Measurements from ENCODE around the gene BHLHE23.

Gene BHLHE23

DNA sequence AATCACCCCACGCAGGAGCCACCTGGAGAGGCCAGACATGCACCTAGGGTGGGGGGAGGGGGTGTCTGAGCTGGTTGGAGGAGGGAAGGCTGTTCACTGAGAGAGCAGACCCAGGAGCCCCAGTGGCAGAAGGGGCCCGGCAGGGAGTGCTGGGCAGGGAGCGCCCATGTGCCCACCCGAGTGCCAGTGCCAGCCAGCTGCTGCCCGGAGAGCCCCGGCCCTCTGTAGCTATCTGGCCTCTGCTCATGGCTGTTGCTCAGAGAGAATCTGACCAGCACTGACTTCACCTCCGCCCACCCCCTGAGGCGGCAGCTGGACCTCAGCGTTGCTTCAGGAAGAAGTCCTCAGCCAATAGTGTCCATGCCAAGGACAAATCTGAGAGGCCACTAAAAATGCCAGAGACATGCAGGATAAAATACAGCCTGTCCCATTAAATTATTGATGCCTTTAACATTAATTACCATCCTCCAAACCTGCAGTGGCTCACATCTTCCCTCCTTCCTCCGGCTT is 31.5 kb downstream of the BHLHE23 start:
- no peak overlapping the region for H3K14ac ChIP-seq (ENCODE audit: low read length)
- no peak overlapping the region for H4K91ac ChIP-seq (ENCODE audit: low read depth, low read length, poor library complexity)
- H4K8ac ChIP-seq (ENCODE audit: low read depth, low read length): no peak overlapping the region
- H2BK15ac ChIP-seq (ENCODE audit: low read length): no peak overlapping the region
- H2AK5ac ChIP-seq (ENCODE audit: low read depth, low read length): peak overlapping the region; percentile 60
- H3K9ac ChIP-seq (ENCODE audit: low read depth, low read length, poor library complexity): no peak overlapping the region
- no peak overlapping the region for H2AFZ ChIP-seq (ENCODE audit: low read length)
- H3K4me3 ChIP-seq (ENCODE audit: low read length in 2 of 2): no peak overlapping the region
- no peak overlapping the region for H3K27ac ChIP-seq (replicated peaks; ENCODE audit: low read length)
- peak overlapping the region; percentile 57 for H3K18ac ChIP-seq (ENCODE audit: low read length)
- no peak for DNase-seq (ENCODE audit: low spot score)
- H3K79me1 ChIP-seq (ENCODE audit: low read depth, low read length): no peaks in the 10 kb centered on the region
- H3K4me1 ChIP-seq (ENCODE audit: control insufficient read depth in 2 of 2, insufficient read depth in 1 of 2, low read depth in 1 of 2, low read length in 2 of 2): peaks cover 16 to 17% of the 10 kb centered on the region in 2 donors
- H3K9me3 ChIP-seq (replicated peaks in 1 of 2; ENCODE audit: control insufficient read depth in 2 of 2, insufficient read depth in 1 of 2, low read depth in 1 of 2, low read length in 2 of 2): peaks cover 0 to 2% of the 10 kb centered on the region in 2 donors
- no CpG with 5 or more reads among the region's 10 CpGs for WGBS, 2 donors (ENCODE audit: extremely low coverage in 2 of 2, insufficient read length in 2 of 2, insufficient replicate concordance in 1 of 2)
- no peak overlapping the region for H3K23ac ChIP-seq (ENCODE audit: low read depth, low read length, poor library complexity)
- H2BK120ac ChIP-seq (ENCODE audit: low read depth, low read length): no peak overlapping the region
- H3K4ac ChIP-seq (ENCODE audit: low read length): no peak overlapping the region
- H2BK12ac ChIP-seq (ENCODE audit: low read length): no peak overlapping the region
- no peak overlapping the region for H2BK5ac ChIP-seq (ENCODE audit: low read length)
- H3K36me3 ChIP-seq (replicated peaks in 1 of 2; ENCODE audit: control insufficient read depth in 2 of 2, insufficient read depth in 2 of 2, low read length in 2 of 2): no peaks in the 10 kb centered on the region
- no peak overlapping the region for H3K4me2 ChIP-seq (ENCODE audit: insufficient read depth, low read length, poor library complexity, severe bottlenecking)
- H3K27me3 ChIP-seq (ENCODE audit: control insufficient read depth in 3 of 3, insufficient read depth in 3 of 3, low read depth in 1 of 3, low read length in 3 of 3): peaks cover 14 to 97% (median 38%) of the 10 kb centered on the region in 3 experiments

DNA sequence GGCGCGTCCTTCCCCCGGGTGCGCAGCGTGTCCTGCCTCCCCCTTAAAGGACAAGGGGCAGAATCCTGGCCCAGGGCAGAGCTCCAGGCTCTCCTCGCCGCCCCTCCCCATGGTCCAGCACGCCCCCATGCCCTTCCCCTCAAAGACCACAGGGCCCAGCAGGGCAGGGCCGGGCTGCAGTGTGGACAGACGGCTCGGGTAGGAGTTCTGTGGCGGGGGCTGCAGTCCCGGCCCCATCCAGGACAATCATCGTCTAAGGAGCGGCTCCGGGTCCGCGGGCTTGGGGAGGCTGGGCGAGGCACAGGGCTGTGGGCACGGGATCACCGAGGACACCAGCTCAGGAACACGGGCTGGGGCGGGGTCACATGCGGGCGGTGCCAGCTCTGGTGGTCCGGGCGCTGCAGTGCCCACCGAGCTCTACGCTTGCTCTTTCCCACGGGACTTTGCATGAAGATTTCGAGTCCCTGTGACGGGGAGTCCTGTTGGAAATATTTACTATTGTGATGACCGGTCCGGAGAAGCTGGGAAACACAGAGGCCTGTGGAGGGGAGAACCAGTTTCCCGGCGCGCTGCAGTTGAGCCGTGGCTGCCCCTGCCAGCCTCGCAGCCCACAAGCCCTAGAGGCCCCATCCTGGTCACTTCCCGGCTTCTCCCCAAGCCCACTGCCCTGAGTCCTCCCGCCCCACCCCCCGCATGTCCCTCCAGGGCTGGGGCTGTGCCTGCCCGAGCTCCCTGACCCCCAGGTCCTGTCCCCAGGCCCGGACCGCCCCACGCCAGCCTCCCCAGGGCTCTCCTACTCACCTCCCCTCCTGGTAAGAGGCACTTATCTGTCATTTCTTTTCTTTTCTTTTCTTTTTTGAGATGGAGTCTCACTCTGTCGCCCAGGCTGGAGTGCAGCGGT is 33.7 kb downstream of the BHLHE23 start:
- no peak overlapping the region for H2BK120ac ChIP-seq (ENCODE audit: low read depth, low read length)
- peaks cover 0 to 2% of the 10 kb centered on the region in 2 donors for H3K9me3 ChIP-seq (replicated peaks in 1 of 2; ENCODE audit: control insufficient read depth in 2 of 2, insufficient read depth in 1 of 2, low read depth in 1 of 2, low read length in 2 of 2)
- peaks cover 14 to 94% (median 38%) of the 10 kb centered on the region in 3 experiments for H3K27me3 ChIP-seq (ENCODE audit: control insufficient read depth in 3 of 3, insufficient read depth in 3 of 3, low read depth in 1 of 3, low read length in 3 of 3)
- peak overlapping the region; percentile 93 for H2AK5ac ChIP-seq (ENCODE audit: low read depth, low read length)
- H3K36me3 ChIP-seq (replicated peaks in 1 of 2; ENCODE audit: control insufficient read depth in 2 of 2, insufficient read depth in 2 of 2, low read length in 2 of 2): no peaks in the 10 kb centered on the region
- no peak overlapping the region for H2BK5ac ChIP-seq (ENCODE audit: low read length)
- no CpG with 5 or more reads among the region's 48 CpGs for WGBS, 2 donors (ENCODE audit: extremely low coverage in 2 of 2, insufficient read length in 2 of 2, insufficient replicate concordance in 1 of 2)
- no peak overlapping the region for H3K27ac ChIP-seq (replicated peaks; ENCODE audit: low read length)
- peak overlapping the region in 1 of 2 donors; percentile 66 for H3K4me3 ChIP-seq (ENCODE audit: low read length in 2 of 2)
- H3K4ac ChIP-seq (ENCODE audit: low read length): no peak overlapping the region
- no peak overlapping the region for H2BK12ac ChIP-seq (ENCODE audit: low read length)
- peak overlapping the region; percentile 81 for H3K9ac ChIP-seq (ENCODE audit: low read depth, low read length, poor library complexity)
- peak overlapping the region; percentile 77 for H3K4me2 ChIP-seq (ENCODE audit: insufficient read depth, low read length, poor library complexity, severe bottlenecking)
- peak overlapping the region; percentile 75 for H2BK15ac ChIP-seq (ENCODE audit: low read length)
- DNase-seq (ENCODE audit: low spot score): no peak
- H3K23ac ChIP-seq (ENCODE audit: low read depth, low read length, poor library complexity): peak overlapping the region; percentile 85
- peak overlapping the region; percentile 93 for H3K18ac ChIP-seq (ENCODE audit: low read length)
- peak overlapping the region; percentile 71 for H3K14ac ChIP-seq (ENCODE audit: low read length)
- no peak overlapping the region for H4K8ac ChIP-seq (ENCODE audit: low read depth, low read length)
- H2AFZ ChIP-seq (ENCODE audit: low read length): peak overlapping the region; percentile 81
- peaks cover 7 to 9% of the 10 kb centered on the region in 2 donors for H3K4me1 ChIP-seq (ENCODE audit: control insufficient read depth in 2 of 2, insufficient read depth in 1 of 2, low read depth in 1 of 2, low read length in 2 of 2)
- H4K91ac ChIP-seq (ENCODE audit: low read depth, low read length, poor library complexity): no peak overlapping the region
- H3K79me1 ChIP-seq (ENCODE audit: low read depth, low read length): no peaks in the 10 kb centered on the region

DNA sequence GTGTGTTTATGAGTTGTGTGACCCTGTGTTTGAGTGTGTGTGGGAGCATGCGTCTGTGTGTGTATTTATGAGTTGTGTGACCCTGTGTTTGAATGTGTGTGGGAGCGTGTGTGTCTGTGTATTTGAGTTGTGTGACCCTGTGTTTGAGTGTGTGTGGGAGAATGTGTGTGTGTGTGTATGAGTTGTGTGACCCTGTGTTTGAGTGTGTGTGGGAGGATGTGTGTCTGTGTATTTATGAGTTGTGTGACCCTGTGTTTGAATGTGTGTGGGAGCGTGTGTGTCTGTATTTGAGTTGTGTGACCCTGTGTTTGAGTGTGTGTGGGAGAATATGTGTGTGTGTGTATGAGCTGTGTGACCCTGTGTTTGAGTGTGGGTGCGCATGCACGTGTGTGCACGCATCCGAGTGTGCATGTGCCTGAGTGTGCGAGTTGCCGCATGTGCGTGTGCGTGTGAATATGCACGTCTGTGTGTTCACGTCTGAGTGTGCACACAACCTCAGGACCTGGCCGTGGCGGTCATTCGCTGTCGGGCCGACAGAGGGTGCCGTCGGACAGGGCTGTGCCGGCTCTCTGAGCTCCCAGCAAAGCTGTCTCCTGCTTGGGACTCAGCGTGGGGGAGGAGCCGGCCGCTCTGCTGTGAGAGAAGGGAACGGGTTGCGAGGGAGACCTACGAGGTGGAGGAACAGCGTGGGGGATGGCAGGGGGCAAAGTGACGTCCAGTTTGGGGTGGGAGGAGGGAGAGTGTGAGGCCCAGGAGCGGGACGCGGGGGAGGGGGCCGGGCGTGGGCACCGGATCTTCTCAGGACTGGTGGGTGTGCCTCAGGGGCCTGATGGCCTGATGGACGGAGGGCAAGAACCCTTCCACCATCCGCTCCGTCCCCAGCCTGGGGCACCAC is 34.6 kb downstream of the BHLHE23 start:
- H3K4me1 ChIP-seq (ENCODE audit: control insufficient read depth in 2 of 2, insufficient read depth in 1 of 2, low read depth in 1 of 2, low read length in 2 of 2): peaks cover 7 to 9% of the 10 kb centered on the region in 2 donors
- H3K23ac ChIP-seq (ENCODE audit: low read depth, low read length, poor library complexity): peak overlapping the region; percentile 85
- peaks cover 14 to 93% (median 38%) of the 10 kb centered on the region in 3 experiments for H3K27me3 ChIP-seq (ENCODE audit: control insufficient read depth in 3 of 3, insufficient read depth in 3 of 3, low read depth in 1 of 3, low read length in 3 of 3)
- H3K27ac ChIP-seq (replicated peaks; ENCODE audit: low read length): no peak overlapping the region
- H3K4me3 ChIP-seq (ENCODE audit: low read length in 2 of 2): peak overlapping the region in 1 of 2 donors; percentile 66
- H3K9me3 ChIP-seq (replicated peaks in 1 of 2; ENCODE audit: control insufficient read depth in 2 of 2, insufficient read depth in 1 of 2, low read depth in 1 of 2, low read length in 2 of 2): peaks cover 0 to 2% of the 10 kb centered on the region in 2 donors
- H3K14ac ChIP-seq (ENCODE audit: low read length): peak overlapping the region; percentile 71
- peak overlapping the region; percentile 81 for H3K9ac ChIP-seq (ENCODE audit: low read depth, low read length, poor library complexity)
- no peak overlapping the region for H2BK5ac ChIP-seq (ENCODE audit: low read length)
- peak overlapping the region; percentile 73 for H2BK12ac ChIP-seq (ENCODE audit: low read length)
- H2BK120ac ChIP-seq (ENCODE audit: low read depth, low read length): no peak overlapping the region
- H3K4me2 ChIP-seq (ENCODE audit: insufficient read depth, low read length, poor library complexity, severe bottlenecking): peak overlapping the region; percentile 77
- WGBS, 2 donors (ENCODE audit: extremely low coverage in 2 of 2, insufficient read length in 2 of 2, insufficient replicate concordance in 1 of 2): no CpG with 5 or more reads among the region's 38 CpGs
- DNase-seq (ENCODE audit: low spot score): peak; percentile 80
- peak overlapping the region; percentile 75 for H2BK15ac ChIP-seq (ENCODE audit: low read length)
- H2AK5ac ChIP-seq (ENCODE audit: low read depth, low read length): peak overlapping the region; percentile 93
- H3K18ac ChIP-seq (ENCODE audit: low read length): peak overlapping the region; percentile 93
- H4K91ac ChIP-seq (ENCODE audit: low read depth, low read length, poor library complexity): no peak overlapping the region
- H4K8ac ChIP-seq (ENCODE audit: low read depth, low read length): no peak overlapping the region
- no peaks in the 10 kb centered on the region for H3K36me3 ChIP-seq (replicated peaks in 1 of 2; ENCODE audit: control insufficient read depth in 2 of 2, insufficient read depth in 2 of 2, low read length in 2 of 2)
- peak overlapping the region; percentile 81 for H2AFZ ChIP-seq (ENCODE audit: low read length)
- no peaks in the 10 kb centered on the region for H3K79me1 ChIP-seq (ENCODE audit: low read depth, low read length)
- no peak overlapping the region for H3K4ac ChIP-seq (ENCODE audit: low read length)
